ENCODE data around the gene SDCCAG8.

GRCh38 chr1:243447844-243448243, 192.0 kb downstream of the SDCCAG8 start:
- no peak for TF ChIP-seq CTCF (conservative IDR thresholded peaks at IDR 0.05; ENCODE audit: low read depth in 2 of 2)
- TF ChIP-seq POLR2AphosphoS5 (IDR thresholded peaks at IDR 0.05; ENCODE audit: low read depth), result no peak
- no peak for TF ChIP-seq JUNB (IDR thresholded peaks at IDR 0.05; ENCODE audit: unreplicated experiment)
- TF ChIP-seq ETS1 (IDR thresholded peaks at IDR 0.05), result no peak
- no peak for TF ChIP-seq REST (IDR thresholded peaks at IDR 0.05; ENCODE audit: unreplicated experiment)
- TF ChIP-seq ZNF114 (CRISPR knock-in tag; IDR thresholded peaks at IDR 0.05), result no peak
- no peak for TF ChIP-seq EZH2 (IDR thresholded peaks at IDR 0.05; ENCODE audit: low read depth, unreplicated experiment)
- TF ChIP-seq EZH2phosphoT487 (IDR thresholded peaks at IDR 0.05; ENCODE audit: unreplicated experiment), result no peak
- no peak for TF ChIP-seq CREB1 (CRISPR knock-in tag; IDR thresholded peaks at IDR 0.05; ENCODE audit: low read depth)
- no peak for TF ChIP-seq NANOG (IDR thresholded peaks at IDR 0.05; ENCODE audit: borderline replicate concordance)
- TF ChIP-seq STAT1 (IDR thresholded peaks at IDR 0.05; ENCODE audit: unreplicated experiment), result no peak
- TF ChIP-seq ZNF331 (CRISPR knock-in tag; IDR thresholded peaks at IDR 0.05; ENCODE audit: low read depth), result no peak
- no peak for TF ChIP-seq ZNF462 (CRISPR knock-in tag; IDR thresholded peaks at IDR 0.05)

Measured in GM23338 (cell line).